IMR-90 (cell line): Measurements from ENCODE around the gene CASP8. TPM values are rescaled to one million over a fixed set of nuclear protein-coding genes. Genes with fewer than 3 reads are reported as not detected.

Experiments
- ATAC-seq: fragments of 200-7000 bp; cut with Tn5 transposase; 2 replicates; pipeline ENCODE4 v1.9.1; 2020; ENCODE audit warnings: low read depth, mild to moderate bottlenecking, moderate library complexity
- BruUV-seq: library from RNA; stranded (reverse); fragments of 400-500 nt; replicated peaks from 2 replicates; lab custom pipeline; 2021; lab: Mats Ljungman, UMichigan
- CTCF ChIA-PET: fragments of 300-600 bp; formaldehyde crosslinking; extraction: SDS; loops from one replicate; lab custom pipeline; 2021; ENCODE audit warnings: antibody characterized with exemption; lab: Yijun Ruan, JAX
- POLR2A ChIA-PET: fragments of 300-600 bp; sonication (Branson Sonifier 250); formaldehyde crosslinking; loops from one replicate; lab custom pipeline; 2022; ENCODE audit warnings: antibody characterized with exemption; ENCODE audit not compliant: unreplicated experiment; lab: Charles Lee
- DNase-seq: peaks from one replicate; pipeline ENCODE4 v3.0.0; 2013
- H2AFZ ChIP-seq: replicated peaks from 2 replicates; pipeline ENCODE3; 2013; ENCODE audit warnings: low read length, mild to moderate bottlenecking; ENCODE audit not compliant: poor library complexity
- H2AK5ac ChIP-seq: 2 replicates; pipeline ENCODE4 v1.6.1; 2013; ENCODE audit warnings: low read depth, low read length, inconsistent platforms
- H2AK9ac ChIP-seq: replicated peaks from 2 replicates; pipeline ENCODE3; 2013; ENCODE audit warnings: mild to moderate bottlenecking, low read depth, low read length, moderate library complexity; ENCODE audit not compliant: poor library complexity
- H2BK120ac ChIP-seq: 2 replicates; pipeline ENCODE4 v1.6.1; 2013; ENCODE audit warnings: low read depth, low read length, inconsistent platforms
- H2BK15ac ChIP-seq: 3 replicates; pipeline ENCODE4 v1.6.1; 2013; ENCODE audit warnings: low read depth, low read length, inconsistent platforms
- H2BK20ac ChIP-seq: 2 replicates; pipeline ENCODE4 v1.6.1; 2013; ENCODE audit warnings: low read depth, mild to moderate bottlenecking, inconsistent platforms, low read length, moderate library complexity
- H2BK5ac ChIP-seq: 2 replicates; pipeline ENCODE4 v1.6.1; 2013; ENCODE audit warnings: mild to moderate bottlenecking, low read depth, low read length, inconsistent platforms; ENCODE audit not compliant: poor library complexity, severe bottlenecking
- H3K14ac ChIP-seq: replicated peaks from 2 replicates; pipeline ENCODE4 v1.6.1; 2013; ENCODE audit warnings: low read depth, low read length, inconsistent platforms
- H3K18ac ChIP-seq: 2 replicates; pipeline ENCODE4 v1.6.1; 2013; ENCODE audit warnings: low read depth, low read length, control low read depth
- H3K23ac ChIP-seq: 2 replicates; pipeline ENCODE4 v1.6.1; 2013; ENCODE audit warnings: low read depth, low read length, inconsistent platforms
- H3K27ac ChIP-seq: 2 replicates; pipeline ENCODE4 v1.5.1; 2013; ENCODE audit warnings: mild to moderate bottlenecking, control low read depth, low read length; ENCODE audit not compliant: insufficient read depth
- H3K27me3 ChIP-seq: 2 replicates; pipeline ENCODE4 v1.6.1; 2013; ENCODE audit warnings: low read length; ENCODE audit not compliant: control insufficient read depth, insufficient read depth
- H3K36me3 ChIP-seq: 2 replicates; pipeline ENCODE4 v1.6.1; 2013; ENCODE audit warnings: low read length, mixed read lengths; ENCODE audit not compliant: control insufficient read depth, insufficient read depth
- H3K4ac ChIP-seq: 2 replicates; pipeline ENCODE4 v1.6.1; 2013; ENCODE audit warnings: low read depth, low read length, inconsistent platforms
- H3K4me1 ChIP-seq: 2 replicates; pipeline ENCODE4 v1.6.1; 2013; ENCODE audit warnings: low read length, mixed read lengths; ENCODE audit not compliant: control insufficient read depth, insufficient read depth
- H3K4me2 ChIP-seq: 2 replicates; pipeline ENCODE4 v1.6.1; 2013; ENCODE audit warnings: low read depth, mild to moderate bottlenecking, control low read depth, low read length, moderate library complexity
- H3K4me3 ChIP-seq: 2 replicates; pipeline ENCODE4 v1.5.1; 2013; ENCODE audit warnings: low read depth, mild to moderate bottlenecking, control low read depth, low read length, moderate library complexity; ENCODE audit not compliant: insufficient read depth
- H3K56ac ChIP-seq: 2 replicates; pipeline ENCODE4 v1.6.1; 2013; ENCODE audit warnings: low read length, inconsistent platforms; ENCODE audit not compliant: insufficient read depth; ENCODE audit errors: extremely low read depth
- H3K79me1 ChIP-seq, 2 experiments: 2 replicates each; pipeline ENCODE4 v1.6.1; 2013; ENCODE audit warnings: low read length in 2 of 2, inconsistent platforms in 1 of 2, low read depth in 1 of 2
- H3K9ac ChIP-seq: 2 replicates; pipeline ENCODE4 v1.6.1; 2013; ENCODE audit warnings: low read depth, low read length, control low read depth
- H3K9me1 ChIP-seq: 2 replicates; pipeline ENCODE4 v1.6.1; 2013; ENCODE audit warnings: low read length, inconsistent platforms; ENCODE audit not compliant: insufficient read depth
- H3K9me3 ChIP-seq: 2 replicates; pipeline ENCODE4 v1.6.1; 2013; ENCODE audit warnings: low read length; ENCODE audit not compliant: control insufficient read depth, insufficient read depth
- H4K20me1 ChIP-seq: 2 replicates; pipeline ENCODE4 v1.6.1; 2013; ENCODE audit warnings: low read length, inconsistent platforms; ENCODE audit not compliant: insufficient read depth
- H4K5ac ChIP-seq: 2 replicates; pipeline ENCODE4 v1.6.1; 2013; ENCODE audit warnings: mild to moderate bottlenecking, low read depth, low read length, control low read depth
- H4K8ac ChIP-seq, 2 experiments: 2 replicates each; pipeline ENCODE4 v1.6.1; 2013; ENCODE audit warnings: low read depth in 2 of 2, low read length in 2 of 2, control low read depth in 1 of 2, inconsistent platforms in 1 of 2
- H4K91ac ChIP-seq: 2 replicates; pipeline ENCODE4 v1.6.1; 2013; ENCODE audit warnings: low read depth, low read length, inconsistent platforms; ENCODE audit not compliant: insufficient read depth
- BHLHE40 ChIP-seq: fragments of 150-350 bp; IDR thresholded peaks from 2 replicates; pipeline ENCODE4 v1.6.1; 2016; ENCODE audit warnings: mild to moderate bottlenecking, low read depth, low read length
- CHD1 ChIP-seq: IDR thresholded peaks from 2 replicates; pipeline ENCODE4 v1.6.1; 2012; ENCODE audit warnings: low read depth, low read length, improper control_type of control experiment
- CTCF ChIP-seq: conservative IDR thresholded peaks from 2 replicates; pipeline ENCODE4 v1.5.1; 2012; ENCODE audit warnings: mild to moderate bottlenecking, low read depth, low read length, improper control_type of control experiment
- FOS ChIP-seq: fragments of 150-350 bp; IDR thresholded peaks from 2 replicates; pipeline ENCODE4 v1.6.1; 2016; ENCODE audit warnings: low read depth, low read length
- MAFK ChIP-seq: IDR thresholded peaks from 2 replicates; pipeline ENCODE4 v1.6.1; 2012; ENCODE audit warnings: low read depth, low read length, improper control_type of control experiment
- NFE2L2 ChIP-seq: fragments of 150-350 bp; IDR thresholded peaks from 2 replicates; pipeline ENCODE4 v1.6.1; 2016; ENCODE audit warnings: low read depth, mild to moderate bottlenecking, low read length
- RAD21 ChIP-seq: IDR thresholded peaks from 2 replicates; pipeline ENCODE4 v1.6.1; 2012; ENCODE audit warnings: low read length, improper control_type of control experiment
- RFX5 ChIP-seq: IDR thresholded peaks from 2 replicates; pipeline ENCODE4 v1.8.0; 2012; ENCODE audit warnings: low read depth, mild to moderate bottlenecking, low read length, moderate library complexity
- USF2 ChIP-seq: fragments of 150-350 bp; IDR thresholded peaks from 2 replicates; pipeline ENCODE4 v1.6.1; 2017; ENCODE audit warnings: mild to moderate bottlenecking, antibody characterized with exemption, low read length, low read depth
- WGBS, 2 experiments: methylation state at CpG; one replicate each; pipeline versions ENCODE4 v1.1.5 to v1.1.7; 2013; ENCODE audit warnings: missing lambda C conversion rate in 2 of 2; ENCODE audit not compliant: insufficient read length in 1 of 2; ENCODE audit errors: extremely low coverage in 2 of 2; 5-methylcytosine and 5-hydroxymethylcytosine counted together
- dilution Hi-C: fragments of 300-500 bp; cut with HindIII; formaldehyde crosslinking; loops from one replicate; pipeline ENCODE4 v1.14.3; 2018; ENCODE audit warnings: low sequenced_read_pairs; ENCODE audit not compliant: unreplicated experiment
- in situ Hi-C: fragments of 300-500 bp; cut with MboI; formaldehyde crosslinking; loops from 3 replicates; pipeline ENCODE4 v1.14.3; 2019; ENCODE audit warnings: low sequenced_read_pairs, inconsistent platforms, mixed read lengths
- intact Hi-C: fragments of 100-400 bp; cut with micrococcal nuclease; formaldehyde crosslinking; loops from 2 replicates; pipeline ENCODE4 v1.10.0; 2022
- polyA plus RNA-seq, 3 experiments: library from polyadenylated mRNA; depleted of rRNA; stranded (reverse); fragments of >200 nt; gene quantifications; 2 replicates each; pipeline ENCODE4 v1.2.3, GENCODE V29; 2012; ENCODE audit warnings: low replicate concordance in 1 of 3
- total RNA-seq: library from RNA; depleted of rRNA; stranded (reverse); fragments of >200 nt; gene quantifications from 2 replicates; pipeline ENCODE4 v1.2.3, GENCODE V29; 2012

CASP8 gene
- total and polyA plus RNA-seq, 2 of the 4 experiments (the other 2 are of a cell fraction): 13.1 to 17.0 TPM

GRCh38 chr2:201262718-201263117, 2.4 kb downstream of the CASP8 start:
- Histone ChIP-seq H3K27me3 (no peaks in the 10 kb centered on the region), H2BK120ac (no peak overlapping the region), H4K8ac (no peak overlapping the region), H3K36me3 (peaks cover 13% of the 10 kb centered on the region), H2BK5ac (no peak overlapping the region), H3K9ac (no peak overlapping the region), H2BK15ac (no peak overlapping the region), H2AK5ac (no peak overlapping the region), H3K14ac (no peak overlapping the region), H3K56ac (no peak overlapping the region), H2AFZ (no peak overlapping the region), H3K9me1 (peaks cover 13% of the 10 kb centered on the region; the same call in 1 of the 2 replicates), H3K4ac (no peak overlapping the region), H3K4me2 (no peak overlapping the region), H4K20me1 (no peaks in the 10 kb centered on the region), H3K4me1 (peaks cover 5% of the 10 kb centered on the region), H3K9me3 (no peaks in the 10 kb centered on the region), H4K5ac (no peak overlapping the region), H2AK9ac (no peak overlapping the region), H3K27ac (no peak overlapping the region), H3K4me3 (no peak overlapping the region), H2BK20ac (no peak overlapping the region), H3K79me1 (peaks cover 38 to 53% of the 10 kb centered on the region in 2 experiments), H3K23ac (peak overlapping the region; percentile 7; the same call in 1 of the 2 replicates), H3K18ac (no peak overlapping the region), H4K91ac (no peak overlapping the region)
- TF ChIP-seq BHLHE40 (no peak), USF2 (no peak), CTCF (no peak), CHD1 (no peak), NFE2L2 (no peak), FOS (no peak), RAD21 (no peak), RFX5 (no peak), MAFK (no peak)
- in situ Hi-C loops: no loop called here
- no peak for DNase-seq
- intact Hi-C loops: no loop called here
- dilution Hi-C loops: no loop called here
- ChIA-PET POLR2A (no interaction called here), CTCF (no interaction called here)
- WGBS, 2 experiments: no CpG with 5 or more reads among the region's 6 CpGs
- no peak for ATAC-seq
- no TSS peak for BruUV-seq
